Epithelial cell of esophagus (primary cell): ENCODE data around the gene SLC26A9.
A peak's percentile ranks its signal among the peaks of the same experiment; 100 is the strongest.

Experiments
- DNase-seq: peaks from one replicate; pipeline ENCODE4 v3.0.0; 2010; ENCODE audit warnings: low read depth
- H3K4me3 ChIP-seq: 2 replicates; pipeline ENCODE4 v1.5.1; 2011; ENCODE audit warnings: mild to moderate bottlenecking, low read length, control low read depth
- TF ChIP-seq, protein P1 (sequence below): IDR thresholded peaks from 2 replicates; pipeline ENCODE4 v1.5.1; 2011; ENCODE audit warnings: low read depth, mild to moderate bottlenecking, low read length, control low read depth, inconsistent platforms; ENCODE audit not compliant: insufficient read depth; ENCODE audit errors: missing control alignments

The SLC26A9 gene

DNA sequence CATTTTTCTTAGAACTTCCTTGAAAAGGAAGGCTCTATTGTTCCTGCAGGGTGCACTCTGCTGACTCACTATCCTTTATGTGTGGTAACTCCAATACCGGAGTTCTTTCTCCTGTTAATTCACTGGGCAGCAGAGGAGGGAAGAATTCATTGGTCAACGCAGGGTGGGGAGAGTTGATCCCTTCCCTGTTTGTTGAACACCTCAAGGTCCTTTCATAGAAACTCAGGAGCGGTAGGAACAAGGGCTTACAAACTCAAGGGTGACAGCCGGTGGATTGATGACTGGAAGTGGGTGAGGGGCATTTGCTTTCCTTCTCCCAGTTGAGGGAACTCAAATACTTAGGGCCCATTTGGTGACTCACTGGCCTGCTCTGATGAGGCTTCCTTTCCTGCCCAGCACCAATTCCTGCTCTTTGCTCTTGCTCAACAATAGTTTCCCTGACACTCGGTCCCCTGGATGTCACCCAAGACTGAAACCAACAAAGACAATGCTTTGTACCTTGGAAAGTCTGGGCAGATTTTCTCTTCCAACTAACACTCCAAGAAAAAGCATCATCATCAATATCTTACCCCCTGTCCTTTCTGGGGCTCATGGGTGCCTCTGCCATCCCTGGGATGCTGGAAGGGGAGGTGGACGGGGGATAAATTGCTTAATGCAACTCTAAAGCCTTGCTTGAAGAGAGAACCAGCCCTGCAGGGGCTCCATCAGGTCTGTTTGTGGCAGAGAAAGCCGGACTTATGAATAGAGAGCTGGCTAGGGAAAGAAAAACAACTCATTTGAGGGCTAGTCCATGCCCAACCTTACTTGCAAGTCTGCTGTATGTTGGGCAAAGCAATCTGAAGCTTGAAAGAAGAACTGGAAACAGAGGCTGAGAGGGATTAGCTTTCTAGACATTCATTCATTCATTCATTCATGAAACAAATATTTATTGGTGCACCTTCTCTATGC, 9.3 kb downstream of the SLC26A9 start:
- peak; percentile 78 for DNase-seq
- TF ChIP-seq, protein P1, sequence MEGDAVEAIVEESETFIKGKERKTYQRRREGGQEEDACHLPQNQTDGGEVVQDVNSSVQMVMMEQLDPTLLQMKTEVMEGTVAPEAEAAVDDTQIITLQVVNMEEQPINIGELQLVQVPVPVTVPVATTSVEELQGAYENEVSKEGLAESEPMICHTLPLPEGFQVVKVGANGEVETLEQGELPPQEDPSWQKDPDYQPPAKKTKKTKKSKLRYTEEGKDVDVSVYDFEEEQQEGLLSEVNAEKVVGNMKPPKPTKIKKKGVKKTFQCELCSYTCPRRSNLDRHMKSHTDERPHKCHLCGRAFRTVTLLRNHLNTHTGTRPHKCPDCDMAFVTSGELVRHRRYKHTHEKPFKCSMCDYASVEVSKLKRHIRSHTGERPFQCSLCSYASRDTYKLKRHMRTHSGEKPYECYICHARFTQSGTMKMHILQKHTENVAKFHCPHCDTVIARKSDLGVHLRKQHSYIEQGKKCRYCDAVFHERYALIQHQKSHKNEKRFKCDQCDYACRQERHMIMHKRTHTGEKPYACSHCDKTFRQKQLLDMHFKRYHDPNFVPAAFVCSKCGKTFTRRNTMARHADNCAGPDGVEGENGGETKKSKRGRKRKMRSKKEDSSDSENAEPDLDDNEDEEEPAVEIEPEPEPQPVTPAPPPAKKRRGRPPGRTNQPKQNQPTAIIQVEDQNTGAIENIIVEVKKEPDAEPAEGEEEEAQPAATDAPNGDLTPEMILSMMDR: no peak
- no peak overlapping the region for H3K4me3 ChIP-seq

DNA sequence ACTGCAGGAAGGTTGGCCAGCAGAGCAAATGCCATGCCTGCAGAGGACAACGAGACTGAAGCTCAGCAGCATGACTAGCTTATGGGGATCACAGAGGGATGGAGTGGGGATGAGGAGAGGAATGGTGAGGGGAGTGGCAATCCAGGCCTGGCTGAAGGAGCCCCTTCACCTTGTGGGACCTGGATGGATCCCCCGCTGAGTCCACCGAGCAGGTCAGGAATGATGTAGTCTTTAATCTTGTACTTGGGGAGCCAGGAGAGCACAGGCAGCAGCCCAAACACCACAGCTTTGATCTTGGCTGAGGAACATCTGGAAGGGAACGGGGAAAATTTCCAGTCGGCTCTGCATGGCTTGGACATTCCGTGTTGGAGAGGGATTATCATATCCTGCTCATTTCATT, 10.5 kb downstream of the SLC26A9 start:
- no peak overlapping the region for H3K4me3 ChIP-seq
- TF ChIP-seq, protein P1: no peak
- DNase-seq: no peak

DNA sequence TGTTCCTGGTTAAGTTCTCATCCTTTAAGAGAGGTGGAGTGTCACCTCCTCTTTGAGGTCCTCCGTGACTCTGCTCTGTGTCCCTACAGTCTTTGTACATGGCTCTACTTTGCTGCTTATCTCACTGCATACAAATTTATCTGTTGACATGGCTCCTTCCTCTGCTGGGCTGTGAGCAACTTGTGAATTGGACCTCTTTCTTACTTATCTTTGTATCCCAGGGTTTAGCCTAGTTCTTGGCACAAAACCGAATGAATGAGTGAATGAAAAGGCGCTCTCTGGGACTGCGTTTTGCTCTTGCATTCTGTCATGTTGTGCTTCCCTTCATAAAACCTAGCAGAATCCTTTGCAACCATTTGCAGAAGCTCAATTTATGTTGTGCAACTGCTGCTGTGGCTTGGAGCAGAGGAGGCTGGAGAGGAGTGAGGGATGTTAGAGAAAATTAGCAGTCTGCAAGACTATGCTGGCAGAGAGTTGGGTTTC, 12.4 kb downstream of the SLC26A9 start:
- TF ChIP-seq, protein P1: no peak
- no peak overlapping the region for H3K4me3 ChIP-seq

DNA sequence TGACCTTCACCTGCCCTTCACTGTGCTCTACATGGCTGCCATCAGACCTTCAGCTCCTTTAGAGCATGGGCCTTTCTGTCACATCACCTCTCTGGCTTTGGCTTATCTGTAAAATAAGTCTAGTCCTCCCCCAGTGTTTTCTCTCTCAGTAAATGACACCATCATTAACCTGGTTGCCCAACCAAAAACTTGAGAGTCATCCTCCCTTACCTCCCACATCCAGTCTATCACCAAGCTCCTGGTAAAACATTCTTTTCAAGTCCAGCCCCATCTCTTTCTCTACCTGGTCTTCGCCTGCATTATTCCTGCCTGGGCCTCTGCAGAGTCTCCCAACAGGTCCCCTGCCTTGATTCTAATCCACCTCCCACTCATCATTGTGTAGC, 13.1 kb downstream of the SLC26A9 start:
- DNase-seq: no peak
- no peak overlapping the region for H3K4me3 ChIP-seq
- TF ChIP-seq, protein P1: no peak

More for the DNA sequence above, 12.4 kb downstream of the SLC26A9 start:
- DNase-seq: no peak

DNA sequence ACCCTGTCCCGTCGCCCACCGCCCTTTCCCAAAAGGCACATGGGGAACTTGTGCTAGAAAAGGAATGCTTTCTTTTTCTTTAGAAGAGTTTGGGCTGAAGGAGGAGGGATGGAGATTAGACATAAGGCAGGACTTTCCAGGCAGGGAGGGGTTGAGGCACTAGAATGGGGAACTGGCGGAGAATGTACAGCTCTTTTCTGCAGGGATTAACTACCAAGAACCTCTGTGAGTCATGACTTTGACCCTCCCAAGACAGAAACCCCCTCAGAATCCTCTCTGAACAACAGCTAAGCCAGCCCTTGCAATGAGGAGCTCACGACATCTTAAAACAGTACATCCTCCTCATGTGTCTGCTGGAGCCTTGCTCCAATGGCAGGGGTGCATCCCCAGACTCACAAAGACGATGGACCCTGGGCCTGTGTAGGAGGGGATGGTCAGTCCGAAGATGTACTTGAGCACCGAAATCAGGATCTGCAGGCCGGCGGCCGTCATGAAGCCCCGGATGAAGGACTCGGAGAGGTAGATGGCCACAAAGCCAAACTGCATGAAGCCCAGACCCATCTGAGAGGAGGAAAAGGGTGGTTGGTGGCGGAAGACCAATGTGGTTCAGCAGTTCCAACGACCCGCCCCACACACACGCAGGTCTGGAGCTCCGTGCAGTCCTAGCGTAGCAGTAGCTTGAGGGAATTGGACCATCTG, 13.6 kb downstream of the SLC26A9 start:
- TF ChIP-seq, protein P1: no peak
- H3K4me3 ChIP-seq: no peak overlapping the region

DNA sequence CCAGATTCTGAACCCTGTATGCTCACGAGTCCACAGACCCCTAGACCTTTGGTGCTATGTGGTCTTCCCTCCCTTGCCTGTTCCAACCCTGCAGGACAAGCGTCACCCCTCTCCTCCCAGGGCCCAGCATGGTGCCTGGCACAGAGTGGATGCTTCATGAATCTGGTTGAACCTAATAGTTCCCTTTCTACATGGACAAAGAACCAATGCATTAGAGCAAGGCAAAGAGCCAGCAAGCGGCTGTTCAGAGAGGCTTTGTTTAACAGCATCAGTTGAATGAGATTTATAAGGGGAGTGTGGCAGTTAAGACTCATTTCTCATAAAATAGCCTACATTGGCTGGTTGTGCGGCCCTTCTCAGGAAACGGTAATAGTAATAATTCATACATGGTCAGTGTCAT, 14.9 kb downstream of the SLC26A9 start:
- TF ChIP-seq, protein P1: no peak
- H3K4me3 ChIP-seq: no peak overlapping the region
- no peak for DNase-seq

More for the DNA sequence above, 13.6 kb downstream of the SLC26A9 start:
- no peak for DNase-seq
